GM19099 (cell line): Measurements from ENCODE around the gene PCF11.

Experiments used
- POLR2A ChIP-seq: IDR thresholded peaks from 3 replicates; pipeline ENCODE4 v1.6.1; 2011; ENCODE audit warnings: low read depth; ENCODE audit not compliant: insufficient read length; ENCODE audit errors: extremely low read depth

PCF11 gene

DNA sequence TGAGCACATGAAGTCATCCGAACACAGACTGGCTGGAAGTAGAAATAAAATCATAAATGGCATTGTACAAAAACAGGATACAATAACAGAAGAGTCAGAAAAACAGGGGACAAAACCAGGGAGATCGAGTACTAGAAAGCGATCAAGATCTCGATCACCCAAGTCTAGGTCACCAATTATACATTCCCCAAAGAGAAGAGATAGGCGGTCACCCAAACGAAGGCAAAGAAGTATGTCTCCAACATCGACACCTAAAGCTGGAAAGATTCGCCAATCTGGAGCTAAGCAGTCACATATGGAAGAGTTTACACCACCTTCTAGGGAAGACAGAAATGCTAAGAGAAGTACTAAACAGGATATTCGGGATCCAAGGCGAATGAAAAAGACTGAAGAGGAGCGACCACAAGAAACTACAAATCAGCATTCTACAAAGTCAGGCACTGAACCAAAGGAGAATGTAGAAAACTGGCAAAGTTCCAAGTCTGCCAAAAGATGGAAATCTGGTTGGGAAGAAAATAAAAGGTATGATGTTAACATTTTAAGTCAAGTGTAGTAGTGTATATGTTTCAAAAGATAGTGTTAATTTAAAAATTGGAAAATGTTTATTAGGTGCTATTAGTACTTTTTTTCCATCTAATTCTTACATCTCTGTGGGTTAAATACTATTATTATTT, 9.4 kb downstream of the PCF11 start:
- no peak for TF ChIP-seq POLR2A

DNA sequence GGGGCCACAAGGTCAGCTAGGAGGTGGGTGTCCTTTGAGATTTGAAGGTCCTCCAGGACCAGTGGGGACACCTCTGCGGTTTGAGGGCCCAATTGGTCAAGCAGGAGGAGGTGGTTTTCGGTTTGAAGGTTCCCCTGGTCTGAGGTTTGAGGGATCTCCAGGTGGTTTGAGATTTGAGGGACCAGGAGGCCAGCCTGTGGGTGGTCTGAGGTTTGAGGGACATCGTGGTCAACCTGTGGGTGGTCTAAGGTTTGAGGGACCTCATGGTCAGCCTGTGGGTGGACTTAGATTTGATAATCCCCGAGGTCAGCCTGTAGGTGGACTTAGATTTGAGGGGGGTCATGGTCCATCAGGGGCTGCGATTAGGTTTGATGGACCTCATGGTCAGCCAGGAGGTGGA, 11.8 kb downstream of the PCF11 start:
- TF ChIP-seq POLR2A: no peak

DNA sequence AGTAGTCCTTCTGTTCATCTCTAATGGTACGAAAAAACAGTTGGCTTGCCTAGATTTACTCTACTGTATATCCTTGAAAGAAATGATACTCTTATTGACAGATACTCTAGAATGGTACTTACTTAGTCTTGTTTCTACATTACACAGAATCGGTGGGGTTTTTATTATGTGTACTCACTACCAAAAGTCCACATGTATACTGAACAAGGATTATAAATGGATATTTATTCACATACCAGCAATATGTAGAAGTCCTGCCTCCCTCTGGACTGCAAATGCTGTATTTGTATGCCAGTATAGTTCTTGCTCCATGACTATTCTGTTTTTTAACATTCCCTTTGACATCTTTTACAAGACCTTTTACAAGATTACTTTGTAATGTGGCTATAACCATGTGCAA, 13.9 kb downstream of the PCF11 start:
- no peak for TF ChIP-seq POLR2A

DNA sequence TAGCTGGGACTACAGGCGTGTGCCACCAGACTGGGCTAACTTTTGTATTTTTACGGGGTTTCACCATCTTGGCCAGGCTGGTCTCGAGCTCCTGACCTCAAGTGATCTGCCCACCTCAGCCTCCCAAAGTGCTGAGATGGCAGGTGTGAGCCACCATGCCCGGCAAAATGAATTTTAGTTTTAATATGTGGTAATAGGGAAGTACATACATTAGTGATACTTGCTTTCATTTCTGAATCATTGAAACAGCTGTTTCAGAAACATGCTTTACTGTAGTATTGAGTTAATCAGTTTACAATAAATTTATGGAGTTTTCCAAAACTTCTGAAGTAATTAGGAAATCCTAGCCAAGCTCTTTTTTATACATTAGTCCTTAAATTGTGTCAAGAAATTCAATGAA, 15.6 kb downstream of the PCF11 start:
- no peak for TF ChIP-seq POLR2A

DNA sequence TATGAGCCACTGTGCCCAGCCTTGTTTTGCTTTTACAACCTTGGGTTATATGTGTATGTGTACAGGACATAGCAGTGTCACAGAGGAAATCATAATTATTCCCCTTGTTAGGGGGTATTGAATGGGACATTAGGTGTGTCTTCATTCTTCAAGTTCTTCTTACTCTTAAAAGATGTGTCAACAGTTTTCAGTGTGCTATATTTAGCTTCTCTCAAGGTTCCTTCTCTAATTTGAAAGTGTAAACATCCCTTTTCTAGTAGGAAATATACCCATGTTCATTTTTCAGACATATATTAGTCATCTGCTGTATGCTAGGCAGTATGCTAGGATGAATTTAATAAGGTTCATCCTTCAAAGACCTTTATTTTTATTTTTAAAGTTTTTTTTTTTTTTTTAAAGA, 17.1 kb downstream of the PCF11 start:
- no peak for TF ChIP-seq POLR2A

DNA sequence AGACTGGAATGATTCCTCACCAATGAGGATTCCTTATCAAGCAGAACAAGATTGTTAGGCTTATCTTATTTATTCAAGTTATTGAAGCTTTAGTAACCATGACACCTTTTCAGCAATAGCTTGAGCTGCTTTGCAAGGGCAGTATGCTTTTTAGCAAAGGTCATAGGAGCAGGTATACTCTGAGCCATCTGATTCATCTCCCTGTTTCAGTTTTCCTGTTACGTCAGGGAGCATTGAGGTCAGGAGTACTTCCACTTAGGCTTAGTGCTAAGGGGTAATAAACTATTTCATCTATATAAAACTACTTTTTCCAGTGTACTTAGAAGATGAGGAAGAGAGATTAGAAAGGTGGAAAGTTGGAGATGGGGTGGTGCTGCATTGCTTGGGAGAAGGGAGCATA, 18.9 kb downstream of the PCF11 start:
- no peak for TF ChIP-seq POLR2A

DNA sequence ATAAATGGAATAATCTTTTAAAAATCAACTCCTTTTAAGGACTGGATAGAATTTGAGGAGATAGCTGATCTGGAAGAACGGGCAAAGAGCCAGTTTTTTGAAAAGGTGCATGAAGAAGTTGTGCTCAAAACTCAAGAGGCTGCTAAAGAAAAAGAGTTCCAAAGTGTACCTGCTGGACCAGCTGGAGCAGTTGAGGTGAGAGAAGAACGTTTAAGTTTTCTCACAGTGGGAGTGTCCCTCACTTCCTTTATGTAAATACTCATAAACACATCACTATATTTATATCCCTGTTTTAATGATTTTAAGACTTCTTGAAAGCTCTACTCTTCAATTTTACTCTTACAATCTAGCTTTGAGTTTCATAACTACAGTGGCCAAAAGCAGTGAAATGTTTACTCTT, 24.9 kb downstream of the PCF11 start:
- TF ChIP-seq POLR2A: no peak

DNA sequence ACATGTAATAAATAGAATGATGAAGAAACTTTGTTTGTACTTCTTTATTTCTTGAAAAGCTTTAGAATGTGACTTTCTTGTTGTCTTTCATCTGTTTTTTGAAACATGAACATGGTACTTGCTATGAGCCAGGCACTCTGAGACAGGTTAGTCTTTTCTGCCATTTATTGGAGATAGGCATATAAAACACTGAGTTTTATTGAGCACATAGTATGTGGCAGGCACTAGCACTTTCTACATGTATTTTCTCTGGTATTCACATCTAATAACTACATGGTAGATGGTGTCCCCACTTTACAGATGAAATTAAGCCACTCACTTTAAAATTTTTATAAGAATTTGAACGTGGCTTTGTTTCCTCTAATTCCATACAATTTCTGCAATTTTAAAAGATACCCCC, 28.8 kb downstream of the PCF11 start:
- peak; percentile 10 for TF ChIP-seq POLR2A

DNA sequence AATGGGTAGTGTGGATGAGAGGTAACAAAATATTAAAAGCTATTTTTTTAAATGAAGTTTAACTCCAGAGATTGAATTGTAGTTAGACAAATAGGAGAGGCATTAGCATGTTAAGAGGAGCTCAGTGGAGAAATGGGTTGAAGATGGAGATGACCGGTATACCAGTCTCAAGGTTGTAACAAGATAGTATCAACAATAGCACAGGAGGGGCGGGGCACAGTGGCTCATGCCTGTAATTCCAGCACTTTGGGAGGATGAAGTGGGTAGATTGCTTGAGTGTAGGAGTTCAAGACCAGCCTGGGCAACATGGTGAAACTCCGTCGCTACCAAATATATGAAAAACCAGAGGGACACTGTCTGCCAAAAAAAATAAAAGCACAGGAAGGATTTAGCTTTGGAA, 30.5 kb downstream of the PCF11 start:
- no peak for TF ChIP-seq POLR2A

DNA sequence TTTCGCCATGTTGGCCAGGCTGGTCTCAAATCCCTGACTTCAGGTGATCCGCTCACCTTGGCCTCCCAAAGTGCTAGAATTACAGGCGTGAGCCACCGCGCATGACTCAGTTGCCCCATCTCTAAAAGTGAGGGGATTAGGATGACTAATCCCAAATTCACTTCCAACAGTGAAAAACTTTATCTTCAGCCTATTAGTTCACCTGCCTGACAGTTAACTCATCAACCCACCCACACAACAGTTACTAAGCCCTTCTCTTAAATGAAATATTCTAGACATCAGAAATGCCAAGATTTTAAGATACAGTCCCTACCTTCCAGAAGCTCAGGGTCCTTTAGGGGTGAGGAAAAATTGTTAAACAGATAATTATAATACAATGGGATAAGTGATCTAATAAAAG, 34.6 kb downstream of the PCF11 start:
- TF ChIP-seq POLR2A: no peak

DNA sequence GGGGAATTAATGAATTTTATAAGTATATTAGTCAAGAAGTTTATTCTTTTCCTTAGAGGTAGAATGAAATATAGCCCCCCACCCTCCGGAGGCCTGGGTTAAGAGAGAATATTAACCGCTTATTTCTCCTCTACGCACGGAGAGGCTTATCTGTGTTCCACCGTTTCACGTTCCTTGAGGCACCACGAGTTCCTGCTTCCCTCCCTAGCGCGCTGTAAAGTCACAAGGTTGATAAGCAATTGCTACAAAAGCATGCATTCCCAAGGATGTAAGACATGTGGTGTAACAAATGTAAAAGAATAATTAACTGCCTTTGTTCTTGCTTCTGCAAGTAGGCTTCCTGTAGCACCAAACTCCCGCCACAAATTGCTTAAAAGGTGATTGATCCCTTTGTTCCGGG, 35.1 kb downstream of the PCF11 start:
- TF ChIP-seq POLR2A: no peak

DNA sequence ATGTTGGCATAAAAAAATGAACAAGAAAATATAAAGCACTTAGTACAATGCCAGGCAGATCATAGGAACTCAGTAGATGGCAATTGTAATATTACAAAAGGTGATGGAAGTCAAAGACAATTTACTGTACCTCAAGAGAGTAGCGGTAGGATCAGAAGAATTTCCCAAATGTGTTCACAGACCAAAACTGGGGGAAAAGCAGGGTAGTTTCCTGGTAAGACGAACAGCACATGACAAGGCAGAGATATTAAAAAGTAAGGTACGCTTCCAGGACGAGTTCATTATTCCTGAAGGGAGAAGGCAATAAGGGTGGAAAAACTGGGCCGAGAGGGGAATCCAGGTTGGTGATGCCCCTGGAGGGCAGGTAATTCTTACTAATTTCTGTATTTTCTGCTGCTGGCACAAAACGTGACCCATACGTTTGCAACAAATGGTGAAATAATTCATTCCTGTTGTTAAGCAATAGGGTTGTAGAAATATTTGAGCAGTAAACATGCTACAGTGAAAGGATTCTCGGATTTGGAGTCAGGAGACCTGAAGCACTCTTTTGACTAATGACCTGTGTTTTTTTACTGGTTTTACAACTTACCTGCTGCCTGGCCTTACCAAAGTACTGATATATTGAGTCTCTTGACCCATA, 35.8 kb downstream of the PCF11 start:
- TF ChIP-seq POLR2A: no peak

DNA sequence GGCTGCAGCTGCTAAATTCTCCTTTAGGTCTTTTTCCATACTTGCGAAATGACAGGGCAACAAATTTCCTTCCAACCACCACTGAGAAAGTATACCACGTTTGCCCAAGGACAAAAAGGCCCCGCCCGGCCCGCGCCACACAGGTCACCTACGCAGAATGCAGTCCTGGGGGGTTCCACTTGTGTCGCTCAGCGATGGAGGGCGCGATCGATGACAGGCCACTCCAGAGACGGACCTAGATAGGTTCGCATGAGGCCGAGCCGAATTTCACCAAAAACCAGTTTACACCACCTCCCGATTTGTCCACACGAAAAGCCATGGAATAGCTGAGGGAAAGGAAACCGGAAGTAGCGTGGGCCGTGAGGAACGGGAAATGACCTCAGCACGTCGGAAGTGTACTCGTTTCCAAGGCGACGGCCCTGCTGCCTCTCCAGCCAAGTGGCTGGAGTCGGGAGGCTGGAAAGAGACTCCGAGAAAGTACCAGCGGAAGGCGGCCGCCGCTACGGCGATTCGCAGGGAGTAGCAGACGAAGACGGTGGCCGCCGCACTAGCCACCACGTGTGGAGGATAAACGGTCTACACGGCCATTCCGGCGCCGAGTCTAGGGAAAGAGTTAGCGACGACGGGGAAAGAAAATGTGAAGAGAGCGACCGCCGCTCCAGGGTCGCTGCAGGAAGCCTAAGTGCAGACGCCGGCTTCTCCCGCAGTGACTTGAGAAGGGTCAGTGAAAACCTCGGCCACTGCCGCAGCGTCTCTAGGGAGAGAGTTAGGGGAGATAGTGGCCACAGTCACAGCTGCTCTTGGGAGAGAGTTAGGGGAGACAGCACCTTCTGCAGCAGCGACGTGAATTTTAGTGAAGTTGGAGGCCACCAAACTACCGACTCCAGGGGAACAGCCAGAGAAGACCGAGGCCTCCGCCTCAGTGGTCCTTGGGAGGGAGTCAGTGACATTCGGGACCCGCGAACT, 36.7 kb downstream of the PCF11 start, which contains the start of gene ANKRD42:
Gene ANKRD42 (plus strand): TSS at position 398 of the 966 bp plus-strand sequence. CDS start 959 bp downstream, outside the sequence.
- TF ChIP-seq POLR2A: peak; percentile 66

DNA sequence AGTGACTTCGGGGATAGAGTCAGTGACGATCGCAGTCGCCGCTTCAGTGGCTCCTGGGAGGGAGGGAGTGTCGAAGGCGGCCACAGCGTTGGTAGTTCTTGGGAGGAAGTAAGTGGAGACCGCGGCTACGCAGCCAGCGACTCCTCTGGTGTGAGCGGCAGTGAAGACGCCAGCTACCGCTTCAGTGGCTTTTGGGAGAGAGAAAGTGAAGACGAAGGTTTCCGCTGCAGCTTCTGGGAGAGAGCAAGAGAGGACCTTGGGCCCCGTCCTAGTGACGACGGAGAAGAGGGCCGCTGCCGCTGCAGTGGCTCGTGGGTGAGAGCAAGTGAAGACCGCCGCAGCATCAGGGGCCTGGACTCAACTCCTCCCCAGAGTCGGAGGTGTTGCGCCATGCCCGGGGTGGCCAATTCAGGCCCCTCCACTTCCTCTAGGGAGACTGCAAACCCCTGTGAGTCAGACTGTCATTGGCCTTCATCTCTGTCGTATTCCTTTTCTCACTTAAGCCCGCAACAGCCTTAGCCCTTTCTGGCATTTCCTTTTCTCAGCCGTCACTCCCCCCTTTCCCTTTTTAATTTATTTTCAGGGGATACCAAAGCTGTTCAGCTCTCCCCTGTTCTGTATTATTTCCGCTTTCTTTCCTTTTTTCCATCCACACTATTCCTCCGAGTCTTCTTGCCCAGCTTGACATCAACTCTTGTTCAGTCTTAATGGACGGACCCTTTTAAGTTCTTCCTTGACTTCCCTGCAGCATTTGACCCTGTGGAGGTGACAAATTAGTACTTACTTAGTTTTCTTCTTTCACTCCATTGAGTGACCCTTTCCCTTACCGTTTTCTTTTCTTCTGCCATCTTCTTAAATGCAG, 37.6 kb downstream of the PCF11 start:
- peak; percentile 27 for TF ChIP-seq POLR2A

DNA sequence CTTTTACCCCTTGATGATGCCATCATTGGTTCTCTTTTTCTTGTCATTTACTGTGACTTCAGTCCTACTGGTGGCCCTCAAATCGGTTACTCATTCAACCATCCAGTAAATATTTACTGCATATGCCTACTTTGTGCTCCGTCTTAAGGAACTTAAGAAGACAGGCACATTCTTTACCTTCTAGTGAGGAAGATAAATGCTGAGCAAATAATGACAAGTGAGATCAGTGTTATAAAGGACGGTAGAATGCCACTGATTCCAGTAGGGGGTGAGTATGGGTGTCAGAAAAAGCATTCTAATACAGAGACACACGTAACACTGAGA, 38.2 kb downstream of the PCF11 start:
- no peak for TF ChIP-seq POLR2A

DNA sequence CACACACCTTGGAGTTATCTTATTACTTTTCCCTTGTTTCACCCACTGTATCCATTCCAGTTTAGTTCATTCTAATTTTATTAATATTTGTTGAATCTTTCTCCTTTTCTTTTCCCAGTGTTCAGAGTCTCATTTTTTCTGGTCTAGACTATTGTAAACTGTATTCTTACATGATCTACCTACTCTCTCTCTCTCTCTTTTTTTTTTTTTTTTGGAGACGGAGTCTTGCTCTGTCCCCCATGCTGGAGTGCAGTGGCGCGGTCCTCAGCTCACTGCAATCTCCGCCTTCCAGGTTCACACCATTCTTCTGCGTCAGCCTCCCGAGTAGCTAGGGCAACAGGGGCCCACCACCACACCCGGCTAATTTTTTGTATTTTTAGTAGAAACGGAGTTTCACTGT, 38.7 kb downstream of the PCF11 start:
- TF ChIP-seq POLR2A: no peak

DNA sequence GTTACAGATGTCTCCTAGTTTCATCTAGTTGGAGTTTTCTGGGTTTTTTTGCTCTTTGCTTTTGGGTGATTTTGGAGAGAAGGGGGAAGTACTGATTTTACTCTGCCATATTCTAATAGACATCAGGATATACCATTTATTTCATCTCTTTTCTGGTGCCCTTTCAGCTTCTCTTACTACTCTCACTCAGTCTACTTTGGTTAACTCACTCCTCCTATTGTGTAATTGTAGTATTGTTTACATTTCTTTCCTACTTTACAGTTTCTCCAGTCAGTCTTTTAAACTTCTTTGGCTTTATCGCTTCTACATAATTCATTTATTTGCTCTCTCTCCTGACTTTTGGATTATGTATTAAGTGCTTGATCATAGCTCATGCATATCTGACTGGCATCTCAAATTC, 43.1 kb downstream of the PCF11 start:
- TF ChIP-seq POLR2A: no peak
